GM19463 (cell line): ENCODE measurements around the gene LRP2BP.
"Not testable (repeated sequence)": the region's sequence is repeated elsewhere in the genome, so short reads cannot be mapped to it uniquely, and the experiment has no call there.

ENCODE experiments used
- ATAC-seq: cut with Tn5 transposase; IDR thresholded peaks from one replicate; pipeline ENCODE4 v1.9.1; 2021; ENCODE audit warnings: mild to moderate bottlenecking, moderate library complexity; ENCODE audit not compliant: unreplicated experiment

LRP2BP gene

DNA sequence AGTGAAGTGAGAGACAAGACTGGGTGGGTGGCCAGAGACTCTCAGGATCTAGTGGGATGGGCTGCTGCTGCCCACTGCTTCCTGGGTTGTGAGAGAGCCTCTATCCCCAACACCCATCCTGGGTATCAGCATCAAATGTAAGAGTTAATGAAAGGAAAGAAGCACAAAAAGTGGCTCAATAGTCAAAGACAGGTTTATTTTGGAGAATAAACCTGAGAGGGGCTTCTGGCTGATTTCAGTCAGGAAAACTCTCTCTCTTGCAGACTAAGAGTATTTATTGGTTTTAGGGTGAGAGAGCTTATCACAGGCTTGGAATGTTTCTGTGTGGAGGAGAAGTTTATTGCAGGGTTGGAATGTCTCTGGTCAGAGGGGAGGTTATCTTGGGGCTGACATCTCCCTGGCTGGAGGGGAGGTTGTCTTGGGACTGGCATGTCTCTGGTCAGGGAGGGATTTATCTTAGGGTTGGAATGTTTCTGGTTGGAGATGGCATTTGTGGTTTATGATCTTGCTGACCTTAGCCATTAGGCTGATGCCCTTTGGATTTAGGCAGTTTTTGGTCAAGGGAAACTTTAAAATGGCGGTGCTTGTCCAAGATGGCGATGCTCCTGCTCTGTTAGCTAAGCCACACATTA, 65.7 kb downstream of the LRP2BP start:
- ATAC-seq = not testable (repeated sequence)

GRCh38 chr4:185328586-185328985, 67.1 kb downstream of the LRP2BP start:
- ATAC-seq = no peak

- ATAC-seq = not testable (repeated sequence)
Measured at GRCh38 chr4:185325721-185326120, 70.0 kb downstream of the LRP2BP start.

GRCh38 chr4:185324361-185324760, 71.4 kb downstream of the LRP2BP start:
- ATAC-seq = not testable (repeated sequence)

- no peak for ATAC-seq
Measured at GRCh38 chr4:185323606-185324005, 72.1 kb downstream of the LRP2BP start.

GRCh38 chr4:185322803-185323202, 72.9 kb downstream of the LRP2BP start:
- ATAC-seq = no peak

GRCh38 chr4:185318679-185319078, 77.0 kb downstream of the LRP2BP start:
- no peak for ATAC-seq

GRCh38 chr4:185317880-185318279, 77.8 kb downstream of the LRP2BP start:
- ATAC-seq = no peak

DNA sequence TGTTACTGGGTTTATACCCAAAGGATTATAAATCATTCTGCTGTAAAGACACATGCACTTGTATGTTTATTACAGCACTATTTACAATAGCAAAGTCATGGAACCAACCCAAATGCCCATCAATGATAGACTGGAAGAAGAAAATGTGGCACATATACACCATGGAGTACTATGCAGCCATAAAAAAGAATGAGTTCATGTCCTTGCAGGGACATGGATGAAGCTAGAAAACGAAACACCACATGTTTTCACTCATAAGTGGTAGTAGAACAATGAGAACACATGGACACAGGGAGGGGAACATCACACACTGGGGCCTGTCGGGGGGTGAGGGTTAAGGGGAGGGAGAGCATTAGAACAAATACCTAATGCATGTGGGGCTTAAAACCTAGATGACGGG, 78.3 kb downstream of the LRP2BP start:
- not testable (repeated sequence) for ATAC-seq
